HG03432 (cell line): ENCODE results near the gene B3GNT4.
"Not testable (repeated sequence)": the region's sequence is repeated elsewhere in the genome, so short reads cannot be mapped to it uniquely, and the experiment has no call there.

Experiments used
- ATAC-seq: cut with Tn5 transposase; IDR thresholded peaks from one replicate; pipeline ENCODE4 v1.9.1; 2021; ENCODE audit warnings: mild to moderate bottlenecking, moderate library complexity; ENCODE audit not compliant: unreplicated experiment

The B3GNT4 gene

DNA sequence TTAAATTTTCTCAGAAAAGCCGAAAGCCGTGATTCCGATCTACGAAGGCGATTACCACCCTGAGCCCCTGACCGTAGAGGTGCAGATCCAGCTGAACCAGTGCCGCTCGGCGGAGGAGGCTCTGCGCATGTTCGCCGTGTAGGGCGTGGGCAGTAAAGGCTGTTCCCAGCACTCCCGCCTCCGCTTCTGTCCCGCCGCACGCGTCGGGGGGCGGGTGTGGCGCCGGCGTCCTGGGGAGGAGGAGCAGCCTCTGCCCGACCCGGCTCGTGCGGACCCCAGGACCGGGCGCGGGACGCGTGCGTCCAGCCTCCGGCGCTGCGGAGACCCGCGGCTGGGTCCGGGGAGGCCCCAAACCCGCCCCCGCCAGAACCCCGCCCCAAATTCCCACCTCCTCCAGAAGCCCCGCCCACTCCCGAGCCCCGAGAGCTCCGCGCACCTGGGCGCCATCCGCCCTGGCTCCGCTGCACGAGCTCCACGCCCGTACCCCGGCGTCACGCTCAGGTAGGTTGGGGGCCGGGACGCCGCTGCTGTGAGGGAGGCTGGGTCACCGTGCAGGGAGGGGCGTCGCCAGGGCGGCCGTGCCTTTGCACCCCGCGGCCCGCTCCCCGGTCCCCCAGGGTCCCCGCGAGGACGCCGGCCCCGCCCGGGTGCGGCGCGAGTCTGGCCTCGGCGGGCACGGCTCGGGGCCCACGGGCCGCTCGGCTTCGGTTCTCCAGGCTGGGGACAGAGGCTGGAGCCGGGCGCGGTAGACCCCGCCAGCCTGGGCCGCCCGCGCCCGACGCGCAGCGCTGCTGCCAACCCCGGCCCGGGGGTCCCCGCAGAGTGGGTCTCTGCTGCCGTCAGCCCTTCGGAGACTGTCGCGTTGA lies at the start of gene B3GNT4:
Gene B3GNT4 (plus strand): TSS at position 409 of the 866 bp plus-strand sequence. CDS start 910 bp downstream, outside the sequence.
- ATAC-seq: peak; percentile 45

DNA sequence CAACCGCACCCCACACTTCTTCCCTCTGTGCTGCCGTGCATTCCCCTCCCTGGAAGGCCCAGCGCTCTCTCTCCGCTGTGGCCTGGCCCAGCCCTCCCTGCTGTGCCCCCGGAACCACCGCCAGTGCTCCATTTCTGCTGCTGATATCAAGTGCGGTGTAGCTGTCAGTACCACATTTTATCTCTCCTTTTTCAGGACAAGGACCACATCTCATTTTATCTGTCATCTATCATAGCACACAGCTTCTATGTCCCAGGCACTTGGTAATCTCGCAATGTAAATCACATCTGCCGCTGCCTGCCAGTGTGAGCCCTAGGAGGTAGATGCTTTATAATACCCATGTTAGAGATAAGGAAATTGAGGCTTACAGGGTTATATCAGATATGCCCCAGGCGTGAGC lies 47.8 kb upstream of the B3GNT4 start:
- no peak for ATAC-seq

DNA sequence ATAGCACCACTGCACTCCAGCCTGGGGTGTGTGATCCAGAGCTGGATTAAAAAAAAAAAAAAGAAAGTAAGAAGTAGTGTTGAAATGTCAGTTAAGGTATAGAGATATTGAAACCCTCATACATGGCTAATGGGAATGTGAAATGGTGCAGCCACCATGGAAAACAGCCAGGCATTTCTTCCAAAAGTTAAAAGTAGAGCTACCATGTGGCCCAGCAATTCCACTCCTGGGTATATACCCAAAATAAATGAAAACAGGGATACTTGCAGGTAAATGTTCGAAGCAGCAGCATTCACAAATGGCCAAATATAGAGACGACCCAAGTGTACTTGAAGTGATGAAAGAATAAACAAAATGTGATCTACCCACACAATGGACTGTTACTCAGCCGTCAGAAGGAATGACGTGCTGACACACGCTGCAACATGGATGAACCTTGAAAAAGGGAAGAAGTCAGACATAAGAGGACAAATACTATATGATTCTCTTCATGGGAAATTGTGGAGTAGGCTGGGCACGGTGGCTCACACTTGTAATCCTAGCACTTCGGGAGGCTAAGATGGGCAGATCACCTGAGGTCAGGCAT lies 44.7 kb upstream of the B3GNT4 start:
- ATAC-seq: no peak

DNA sequence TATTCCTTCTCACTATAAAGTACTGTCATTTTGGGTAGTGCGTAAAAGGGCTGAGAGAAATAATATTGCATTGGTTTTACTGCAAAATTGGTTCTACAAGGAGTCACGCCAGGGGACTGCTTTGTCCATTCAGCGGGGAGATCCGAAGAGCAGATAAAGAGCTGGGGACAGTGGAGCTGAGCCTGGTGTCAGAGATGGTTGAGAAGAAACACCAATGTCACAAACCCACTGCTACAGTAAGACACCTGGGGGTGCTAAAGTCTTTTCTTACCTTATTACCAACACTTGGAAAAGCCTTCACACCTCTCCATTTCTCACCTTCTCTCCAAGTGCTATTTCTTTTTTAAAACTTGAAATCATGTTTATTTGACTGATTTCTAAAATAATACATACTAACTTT lies 43.6 kb upstream of the B3GNT4 start:
- no peak for ATAC-seq

DNA sequence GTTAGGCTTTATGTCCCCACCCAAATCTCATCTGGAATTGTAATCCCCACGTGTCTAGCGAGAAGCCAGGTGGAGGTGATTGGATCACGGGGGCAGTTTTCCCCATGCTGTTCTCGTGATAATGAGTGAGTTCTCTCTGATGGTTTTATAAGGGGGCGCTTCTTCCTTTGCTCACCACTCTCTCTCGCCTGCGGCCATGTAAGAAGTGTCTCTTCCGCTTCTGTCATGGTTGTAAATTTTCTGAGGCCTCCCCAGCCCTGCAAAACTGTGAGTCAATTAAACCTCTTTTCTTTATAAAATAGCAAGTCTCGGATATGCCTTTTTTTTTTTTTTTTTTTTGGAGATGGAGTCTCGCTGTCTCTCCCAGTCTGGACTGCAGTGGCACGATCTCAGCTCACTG lies 42.7 kb upstream of the B3GNT4 start:
- no peak for ATAC-seq

DNA sequence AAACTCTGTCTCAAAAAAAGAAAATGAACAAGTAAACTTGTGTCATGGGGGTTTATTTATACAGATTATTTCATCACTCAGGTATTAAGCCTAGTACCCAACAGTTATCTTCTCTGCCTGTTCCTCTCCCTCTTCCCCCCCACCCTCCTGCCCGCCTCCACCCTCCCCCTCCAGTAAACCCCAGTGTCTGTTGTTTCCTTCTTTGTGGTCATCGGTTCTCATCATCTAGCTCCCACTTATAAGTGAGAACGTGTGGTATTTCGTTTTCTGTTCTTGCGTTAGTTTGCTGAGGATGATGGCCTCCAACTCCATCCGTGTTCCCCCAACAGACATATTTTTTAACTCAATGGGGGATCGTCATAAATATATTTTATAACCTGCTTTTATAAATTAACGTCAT lies 41.8 kb upstream of the B3GNT4 start:
- no peak for ATAC-seq

DNA sequence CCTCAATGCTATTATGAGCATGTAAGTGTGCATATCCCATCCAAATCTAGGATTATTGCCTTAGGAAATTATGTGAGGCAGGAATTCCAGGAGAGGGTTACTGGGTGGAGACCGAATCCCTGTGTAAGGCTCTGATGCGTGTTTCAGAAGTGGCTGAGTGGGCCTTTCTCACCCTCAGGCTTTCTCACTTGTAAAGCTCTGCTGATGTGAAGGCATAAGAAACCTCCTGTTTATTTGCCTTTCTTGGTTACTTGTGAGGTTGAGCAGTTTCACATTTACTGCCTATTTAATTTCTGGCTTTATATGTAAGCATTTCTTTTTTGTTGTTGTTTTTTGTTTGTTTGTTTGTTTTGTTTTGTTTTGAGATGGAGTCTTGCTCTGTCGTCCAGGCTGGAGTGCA lies 40.5 kb upstream of the B3GNT4 start:
- no peak for ATAC-seq

DNA sequence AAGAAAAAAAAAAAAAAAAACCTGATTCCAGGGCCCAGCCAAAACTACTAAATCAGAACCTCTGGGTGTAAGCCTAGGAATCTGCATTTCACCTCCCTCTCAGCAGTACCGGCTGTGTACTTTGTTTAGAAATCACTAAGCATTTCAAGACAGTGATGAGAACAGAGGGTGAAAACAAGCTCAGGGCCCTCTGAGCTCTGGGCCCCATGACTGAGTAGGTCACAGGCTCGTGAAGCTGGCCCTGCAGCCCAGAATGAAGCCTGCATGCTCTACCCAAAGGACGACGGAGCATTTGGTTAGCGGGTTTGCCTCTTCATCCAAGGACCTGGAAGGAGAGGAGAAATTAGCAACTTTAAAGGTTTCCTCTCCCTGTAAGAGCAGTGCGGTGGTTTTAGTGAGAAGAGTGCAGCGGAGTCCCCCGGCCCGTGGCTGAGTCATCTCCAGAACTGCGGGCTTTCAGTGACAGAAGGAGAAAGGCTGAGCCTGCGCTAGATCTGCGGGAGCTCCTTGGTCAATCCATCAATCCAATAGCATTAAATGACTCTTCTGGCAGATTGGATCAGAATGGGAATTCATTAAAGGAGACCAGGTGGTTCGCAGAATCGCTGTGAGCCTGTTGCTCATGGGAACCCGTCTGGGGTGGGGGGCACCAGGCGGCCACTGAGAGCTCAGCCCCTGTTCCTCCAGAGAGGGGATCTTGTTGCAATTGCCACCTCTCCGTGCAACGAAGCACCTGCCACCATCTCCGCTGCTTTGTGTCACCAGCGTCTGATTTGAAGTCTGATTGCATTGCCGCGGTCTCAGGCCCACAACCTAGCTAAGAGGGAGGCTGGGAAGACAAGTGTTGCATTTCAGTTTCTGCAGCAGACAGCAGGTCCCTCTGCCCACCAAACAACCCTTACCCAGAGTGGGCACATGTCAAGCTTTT lies 36.8 kb upstream of the B3GNT4 start:
- no peak for ATAC-seq

DNA sequence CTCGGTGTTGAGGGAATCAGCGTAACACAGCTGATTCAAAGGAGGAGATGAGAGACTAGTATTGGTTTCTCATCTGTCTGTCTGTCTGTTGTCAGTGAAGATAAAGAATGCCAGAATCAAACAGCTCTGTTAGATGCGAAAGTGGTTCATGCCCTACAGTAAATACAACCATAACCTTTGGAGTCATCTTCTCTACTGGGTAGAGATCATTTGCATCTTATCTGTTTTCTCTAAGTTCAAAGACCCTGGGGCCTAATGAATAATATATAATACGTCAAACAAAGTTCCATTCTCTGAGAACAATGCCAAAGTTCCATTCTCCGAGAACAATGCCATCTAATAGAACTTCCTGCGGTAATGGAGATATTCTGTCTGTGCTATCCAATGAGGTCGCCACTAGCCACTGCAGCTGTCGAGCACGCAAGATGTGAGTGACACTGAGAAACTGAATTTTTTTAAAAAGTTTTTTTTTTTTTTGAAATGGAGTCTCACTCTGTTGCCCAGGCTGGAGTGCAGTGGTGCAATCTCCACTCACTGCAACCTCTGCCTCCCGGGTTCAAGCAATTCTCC lies 36.1 kb upstream of the B3GNT4 start:
- ATAC-seq: no peak

DNA sequence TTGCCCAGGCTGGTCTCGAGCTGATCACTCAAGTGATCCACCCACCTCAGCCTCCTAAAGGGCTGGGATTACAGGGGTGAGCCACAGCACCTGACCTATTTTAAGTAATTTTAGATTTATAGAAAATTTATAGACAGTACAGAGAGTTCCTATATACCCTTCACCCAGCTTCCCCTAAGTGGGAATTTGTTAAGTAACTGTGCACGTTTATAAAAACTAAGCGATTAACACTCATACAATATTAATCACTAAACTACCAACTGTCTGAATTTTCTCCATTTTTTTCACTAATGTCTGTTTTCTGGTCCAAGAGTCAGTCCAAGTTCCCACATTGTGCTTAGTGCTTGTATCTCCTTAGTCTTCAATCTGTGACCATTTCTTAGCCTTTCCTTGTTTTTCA lies 35.0 kb upstream of the B3GNT4 start:
- no peak for ATAC-seq

DNA sequence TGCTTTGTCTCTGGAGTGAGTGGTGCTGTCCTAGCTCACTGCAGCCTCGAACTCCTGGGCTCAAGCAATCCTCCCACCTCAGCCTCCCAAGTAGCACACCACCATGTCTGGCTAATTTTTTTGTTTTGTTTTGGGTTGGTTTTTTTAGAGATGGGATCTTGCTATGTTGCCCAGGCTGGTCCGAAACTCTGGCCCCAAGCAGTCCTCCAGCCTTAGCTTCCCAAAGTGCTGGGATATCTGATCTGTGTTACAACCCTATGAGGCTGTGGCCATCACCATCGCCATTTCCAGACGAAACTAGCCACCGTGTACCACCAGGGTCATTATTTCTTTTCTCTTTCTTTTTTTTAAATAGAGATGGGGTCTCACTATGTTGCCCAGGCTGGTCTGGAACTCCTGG lies 32.1 kb upstream of the B3GNT4 start:
- no peak for ATAC-seq

DNA sequence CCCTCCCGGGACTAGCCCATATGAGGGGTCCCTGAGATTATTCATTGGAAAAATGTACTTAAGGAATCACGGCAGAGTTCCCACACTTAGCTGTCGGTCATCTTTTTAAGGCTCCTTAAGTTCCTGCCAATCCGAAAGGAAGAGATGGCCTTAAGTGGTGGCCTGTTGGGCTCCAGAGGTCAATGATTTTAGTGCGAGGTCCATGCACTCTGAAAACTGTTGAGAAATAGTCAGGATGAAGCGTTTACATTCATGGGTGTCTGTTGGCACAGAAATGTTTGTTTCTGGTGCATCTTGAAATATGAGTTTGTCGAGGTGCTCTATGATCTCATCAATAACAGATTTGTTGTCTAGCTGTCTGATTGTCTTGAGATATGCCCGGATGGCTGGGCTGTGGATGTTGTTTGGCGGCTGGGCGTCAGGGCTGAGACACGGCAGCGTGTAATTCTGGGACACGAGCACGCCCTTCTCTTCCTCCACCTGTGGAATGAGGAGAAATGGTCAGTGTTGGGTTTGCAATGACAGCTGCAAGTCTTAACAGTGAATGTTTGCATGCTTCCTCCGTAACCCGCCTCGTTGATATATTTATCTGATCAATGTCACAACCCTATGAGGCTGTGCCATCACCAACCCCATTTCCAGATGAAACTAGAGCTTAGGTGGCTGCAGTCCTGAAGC lies 31.1 kb upstream of the B3GNT4 start:
- ATAC-seq: no peak

DNA sequence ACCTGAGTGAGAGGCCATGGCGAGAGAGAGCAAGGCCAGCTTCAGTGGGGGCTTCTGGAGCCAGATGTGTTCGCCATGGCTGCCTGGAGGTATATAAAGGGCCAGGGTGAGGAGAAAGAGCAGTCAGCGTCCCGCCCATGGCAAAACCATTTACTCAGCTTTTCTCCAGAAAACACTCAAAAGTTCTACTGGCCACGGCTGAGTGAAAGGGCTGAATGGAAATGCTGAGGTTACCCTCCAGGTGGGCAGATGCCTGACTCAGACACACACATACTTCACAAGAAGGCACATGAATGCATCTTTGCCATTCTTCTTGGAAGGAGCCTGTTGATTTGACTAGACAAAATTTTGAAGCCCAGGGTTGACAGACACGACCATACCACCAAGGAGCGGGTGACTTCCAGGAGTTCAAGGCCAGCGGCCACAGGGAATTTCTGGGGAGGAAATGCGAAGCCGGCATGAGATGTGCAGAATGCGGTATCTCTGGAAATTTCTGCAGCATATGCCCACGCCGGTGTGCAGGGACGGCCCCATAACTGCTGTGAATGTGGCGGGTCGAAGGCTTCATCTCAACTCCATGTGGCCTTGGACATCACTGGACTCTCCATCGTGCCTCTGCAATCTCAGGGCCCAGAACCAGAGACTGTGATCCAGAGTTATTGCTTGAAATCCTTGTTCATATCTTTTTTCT lies 29.2 kb upstream of the B3GNT4 start, which contains the start of gene IL31:
Gene IL31 (minus strand): TSS at position 67 of the 691 bp plus-strand sequence. CDS start 49 bp downstream, at position 18.
- ATAC-seq: no peak

DNA sequence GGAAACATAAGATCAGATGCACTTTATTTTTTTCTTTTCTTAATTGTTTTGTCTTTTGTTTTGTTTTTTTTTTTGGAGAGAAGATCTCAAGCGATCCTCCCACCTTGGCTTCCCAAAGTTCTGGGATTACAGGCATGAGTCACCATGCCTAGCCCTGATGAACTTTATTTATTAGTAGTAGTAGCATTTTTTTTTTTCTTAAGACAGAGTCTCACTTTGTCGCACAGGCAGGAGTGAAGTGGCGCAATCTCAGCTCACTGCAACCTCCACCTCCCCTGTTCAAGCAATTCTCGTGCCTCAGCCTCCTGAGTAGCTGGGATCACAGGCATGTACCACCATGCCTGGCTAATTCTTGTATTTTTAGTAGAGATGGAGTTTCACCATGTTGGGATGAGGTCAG lies 27.0 kb upstream of the B3GNT4 start:
- ATAC-seq: not testable (repeated sequence)

DNA sequence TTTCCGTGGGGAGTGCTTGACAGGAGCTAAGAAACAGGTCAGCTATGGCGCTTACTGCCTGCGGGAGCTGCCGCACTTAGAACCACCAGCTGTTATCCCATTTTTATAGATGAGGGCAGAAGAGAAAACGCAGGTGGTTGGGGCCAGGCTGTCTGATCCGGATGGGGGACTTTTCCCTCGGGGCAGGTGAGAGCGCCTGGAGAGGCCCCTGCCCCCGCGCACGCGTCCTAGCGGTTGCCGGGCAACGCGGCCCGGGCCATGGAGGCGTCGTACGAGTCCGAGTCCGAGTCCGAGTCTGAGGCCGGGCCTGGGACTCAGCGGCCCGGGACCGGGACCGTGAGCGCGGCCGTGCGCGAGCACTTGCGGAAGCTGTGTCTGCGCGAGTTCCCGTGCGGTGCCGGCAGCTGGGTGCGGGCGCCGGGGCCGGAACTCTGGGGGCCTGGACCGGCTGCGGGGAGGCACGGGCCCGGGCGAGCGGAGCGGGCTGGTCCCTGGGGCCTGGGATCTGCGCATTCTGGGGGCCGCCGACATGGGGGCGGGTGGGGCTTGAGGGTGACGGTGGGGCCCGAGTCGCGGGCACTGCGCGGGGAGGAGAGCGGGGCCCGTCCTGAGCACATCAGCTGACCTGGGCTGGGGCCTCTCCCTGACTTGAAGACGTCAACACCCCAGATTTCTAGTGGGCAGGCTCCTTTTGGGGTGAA lies 20.5 kb upstream of the B3GNT4 start, which contains the start of gene LRRC43:
Gene LRRC43 (plus strand): TSS at position 237 of the 701 bp plus-strand sequence. CDS start 22 bp downstream, at position 259.
- ATAC-seq: no peak

DNA sequence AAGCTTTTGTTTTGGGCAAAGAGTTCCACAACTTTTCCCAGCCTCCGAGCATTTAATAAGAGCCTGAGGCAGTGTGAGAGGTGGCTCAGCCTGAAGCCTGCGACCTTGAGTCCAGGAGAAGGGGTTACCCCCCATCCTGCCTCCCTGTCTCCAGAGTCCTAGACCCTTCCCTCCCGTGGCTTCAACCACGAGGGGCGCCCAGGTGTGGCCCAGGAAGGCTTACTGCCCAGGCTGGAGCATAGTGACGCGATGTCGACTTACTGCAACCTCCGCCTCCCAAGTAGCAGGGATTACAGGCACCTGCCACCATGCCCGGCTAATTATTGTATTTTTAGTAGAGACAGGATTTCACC lies 19.9 kb upstream of the B3GNT4 start:
- no peak for ATAC-seq

DNA sequence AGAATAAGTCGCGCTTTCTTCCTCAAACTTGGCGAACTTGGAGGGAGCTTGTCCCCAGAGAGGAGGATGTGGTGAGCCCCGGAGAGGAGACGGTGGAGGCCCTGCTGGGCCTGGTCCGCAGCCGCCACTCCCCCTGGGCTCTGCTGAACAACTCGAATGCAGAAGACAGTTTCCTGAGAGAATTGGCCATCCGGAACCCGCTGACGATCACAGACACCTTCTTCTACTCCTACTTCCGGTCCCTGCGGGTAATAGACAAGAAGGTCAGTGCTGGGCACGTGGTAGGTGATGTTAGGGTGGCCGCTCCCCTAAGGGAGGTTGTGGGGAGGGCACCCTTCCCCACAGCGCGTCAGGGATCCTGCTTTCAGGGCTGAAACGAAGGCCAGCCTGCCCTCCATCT lies 19.0 kb upstream of the B3GNT4 start:
- no peak for ATAC-seq

DNA sequence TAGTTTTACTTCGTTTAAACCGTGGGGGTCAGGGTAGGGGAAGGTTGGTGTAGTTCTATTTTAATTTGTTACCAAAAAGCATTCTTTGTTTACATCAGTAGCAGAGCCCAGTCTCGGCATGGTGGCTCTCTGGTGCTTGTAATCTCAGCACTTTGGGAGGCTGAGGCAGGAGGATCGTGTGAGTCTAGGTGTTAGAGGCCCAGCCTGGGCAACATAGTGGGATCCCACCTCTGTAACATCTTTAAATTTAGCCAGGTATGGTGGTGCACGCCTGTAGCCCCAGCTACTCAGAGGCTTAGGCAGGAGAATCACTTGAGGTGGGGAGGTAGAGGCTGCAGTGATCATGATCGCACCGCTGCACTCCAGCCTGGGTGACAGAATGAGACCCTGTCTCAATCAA lies 18.4 kb upstream of the B3GNT4 start:
- ATAC-seq: no peak

DNA sequence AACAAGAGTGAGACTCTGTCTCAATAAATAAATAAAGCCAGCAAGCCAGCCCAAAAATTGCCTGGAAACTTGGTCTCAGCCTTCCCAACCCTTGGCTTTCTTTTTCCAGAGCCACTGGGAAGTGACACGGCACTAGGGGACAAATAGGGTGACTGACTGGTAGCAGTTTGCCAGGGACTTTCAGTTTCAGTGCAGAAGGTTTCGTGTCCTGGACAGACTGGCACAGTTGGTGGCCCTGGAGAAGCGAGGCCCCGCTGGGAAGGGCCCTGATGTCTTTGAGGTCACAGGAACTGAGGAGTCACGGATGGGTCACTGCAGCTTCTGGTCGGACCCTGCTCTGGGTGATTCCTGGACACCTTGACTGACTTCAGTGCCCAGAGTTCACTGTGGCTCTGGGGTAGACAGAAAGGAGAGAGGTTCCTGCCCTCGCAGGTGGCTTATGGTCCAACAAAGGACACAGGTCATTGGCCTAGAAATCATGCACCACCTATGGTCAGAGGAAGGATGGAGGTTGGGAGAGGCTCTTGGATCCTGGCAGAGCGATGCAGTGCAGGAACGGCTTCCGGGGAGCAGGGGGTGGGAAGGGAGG lies 17.9 kb upstream of the B3GNT4 start:
- no peak for ATAC-seq
